GM04503 (cell line): ENCODE measurements around the gene BRSK2.
"Not testable (repeated sequence)": the region's sequence is repeated elsewhere in the genome, so short reads cannot be mapped to it uniquely, and the experiment has no call there.

Source experiments
- DNase-seq: peaks from one replicate; pipeline ENCODE4 v3.0.0-alpha.2; 2012; ENCODE audit warnings: low read depth

The BRSK2 gene

GRCh38 chr11:1409852-1410125 lies 20.1 kb downstream of the BRSK2 start:
- not testable (repeated sequence) for DNase-seq

GRCh38 chr11:1410366-1411291 lies 20.9 kb downstream of the BRSK2 start:
- DNase-seq, result no peak

- no peak for DNase-seq
Observed at GRCh38 chr11:1411301-1411700, 21.6 kb downstream of the BRSK2 start.

- DNase-seq, result not testable (repeated sequence)
Observed at GRCh38 chr11:1411739-1412138, 22.0 kb downstream of the BRSK2 start.

- no peak for DNase-seq
Observed at GRCh38 chr11:1412377-1413095, 22.8 kb downstream of the BRSK2 start.

GRCh38 chr11:1414650-1415049 lies 24.9 kb downstream of the BRSK2 start:
- DNase-seq, result no peak

- no peak for DNase-seq
Observed at GRCh38 chr11:1415631-1416030, 25.9 kb downstream of the BRSK2 start.

- DNase-seq, result not testable (repeated sequence)
Observed at GRCh38 chr11:1418192-1418795, 28.6 kb downstream of the BRSK2 start.

GRCh38 chr11:1419811-1420210 lies 30.1 kb downstream of the BRSK2 start:
- no peak for DNase-seq

- DNase-seq, result no peak
Observed at GRCh38 chr11:1421291-1421690, 31.6 kb downstream of the BRSK2 start.

GRCh38 chr11:1422481-1422880 lies 32.7 kb downstream of the BRSK2 start:
- DNase-seq, result no peak

- no peak for DNase-seq
Observed at GRCh38 chr11:1422981-1423380, 33.2 kb downstream of the BRSK2 start.

GRCh38 chr11:1423406-1423805 lies 33.7 kb downstream of the BRSK2 start:
- not testable (repeated sequence) for DNase-seq

- DNase-seq, result no peak
Observed at GRCh38 chr11:1425006-1425405, 35.3 kb downstream of the BRSK2 start.

GRCh38 chr11:1425439-1425838 lies 35.7 kb downstream of the BRSK2 start:
- DNase-seq, result no peak

GRCh38 chr11:1428762-1429316 lies 39.1 kb downstream of the BRSK2 start:
- DNase-seq, result no peak

GRCh38 chr11:1433568-1433967 lies 43.8 kb downstream of the BRSK2 start:
- no peak for DNase-seq

- no peak for DNase-seq
Observed at GRCh38 chr11:1433977-1434640, 44.4 kb downstream of the BRSK2 start.

GRCh38 chr11:1435479-1435819 lies 45.7 kb downstream of the BRSK2 start:
- DNase-seq, result not testable (repeated sequence)

GRCh38 chr11:1435820-1436467 lies 46.2 kb downstream of the BRSK2 start:
- DNase-seq, result no peak

- no peak for DNase-seq
Observed at GRCh38 chr11:1436468-1437039, 46.8 kb downstream of the BRSK2 start.
